Stimulated activated CD8-positive, alpha-beta memory T cell treated with anti-CD3 and anti-CD28 coated beads, Interleukin-15, amount 100 ng/mL, for 1 hour (primary cell): ENCODE data around the gene PLCB3.
A peak's percentile ranks its signal among the peaks of the same experiment; 100 is the strongest.

Experiments
- DNase-seq: peaks from one replicate; pipeline ENCODE4 v3.0.0-alpha.2; 2020; ENCODE audit warnings: low read depth

Gene PLCB3

GRCh38 chr11:64251016-64251752, at the start of gene PLCB3:
Gene PLCB3, plus strand, starts transcription at chr11:64251530. Its CDS starts 120 bp downstream, at chr11:64251650.
- DNase-seq: no peak

GRCh38 chr11:64201543-64201942, 49.8 kb upstream of the PLCB3 start:
- DNase-seq: no peak

GRCh38 chr11:64202992-64203391, 48.3 kb upstream of the PLCB3 start:
- no peak for DNase-seq

GRCh38 chr11:64203421-64204079, 47.8 kb upstream of the PLCB3 start:
- no peak for DNase-seq

- no peak for DNase-seq
Measured at GRCh38 chr11:64204080-64204440, 47.3 kb upstream of the PLCB3 start.

GRCh38 chr11:64204464-64204989, 46.8 kb upstream of the PLCB3 start:
- DNase-seq: peak; percentile 70

- DNase-seq: no peak
Measured at GRCh38 chr11:64206457-64207255, 44.7 kb upstream of the PLCB3 start, which contains the start of gene FERMT3. Gene FERMT3, plus strand, starts transcription at chr11:64206721. Its CDS starts 644 bp downstream, at chr11:64207365.

- peak; percentile 50 for DNase-seq
Measured at GRCh38 chr11:64207256-64208085, 43.9 kb upstream of the PLCB3 start.

- DNase-seq: no peak
Measured at GRCh38 chr11:64208086-64208795, 43.1 kb upstream of the PLCB3 start.

GRCh38 chr11:64208796-64209562, 42.4 kb upstream of the PLCB3 start:
- DNase-seq: no peak

- no peak for DNase-seq
Measured at GRCh38 chr11:64209563-64209843, 41.8 kb upstream of the PLCB3 start.

GRCh38 chr11:64210301-64211020, 40.9 kb upstream of the PLCB3 start:
- no peak for DNase-seq

GRCh38 chr11:64211181-64211872, 40.0 kb upstream of the PLCB3 start:
- no peak for DNase-seq

- DNase-seq: no peak
Measured at GRCh38 chr11:64216879-64217278, 34.5 kb upstream of the PLCB3 start.

GRCh38 chr11:64218628-64219353, 32.5 kb upstream of the PLCB3 start:
- DNase-seq: no peak

- DNase-seq: no peak
Measured at GRCh38 chr11:64219354-64219684, 32.0 kb upstream of the PLCB3 start.

- DNase-seq: no peak
Measured at GRCh38 chr11:64219755-64220154, 31.6 kb upstream of the PLCB3 start.

GRCh38 chr11:64220271-64220670, 31.1 kb upstream of the PLCB3 start:
- DNase-seq: no peak

GRCh38 chr11:64220798-64221197, 30.5 kb upstream of the PLCB3 start:
- no peak for DNase-seq
